OCI-LY1 (cell line): ENCODE measurements around the gene DIP2A.

ENCODE experiments used
- EZH2 ChIP-seq: fragments of 200-600 bp; sonication (generic), shearing (Covaris generic); IDR thresholded peaks from 2 replicates; pipeline ENCODE4 v1.8.0; 2017; ENCODE audit warnings: borderline replicate concordance, mixed run types, mild to moderate bottlenecking, antibody characterized with exemption, low read length, moderate library complexity, mixed read lengths
- TF ChIP-seq, protein P1 (sequence below): fragments of 200-600 bp; sonication (generic), shearing (Covaris generic); IDR thresholded peaks from 2 replicates; pipeline ENCODE4 v1.5.1; 2017; ENCODE audit warnings: mild to moderate bottlenecking, antibody characterized with exemption, low read length, moderate library complexity, mixed read lengths

DNA sequence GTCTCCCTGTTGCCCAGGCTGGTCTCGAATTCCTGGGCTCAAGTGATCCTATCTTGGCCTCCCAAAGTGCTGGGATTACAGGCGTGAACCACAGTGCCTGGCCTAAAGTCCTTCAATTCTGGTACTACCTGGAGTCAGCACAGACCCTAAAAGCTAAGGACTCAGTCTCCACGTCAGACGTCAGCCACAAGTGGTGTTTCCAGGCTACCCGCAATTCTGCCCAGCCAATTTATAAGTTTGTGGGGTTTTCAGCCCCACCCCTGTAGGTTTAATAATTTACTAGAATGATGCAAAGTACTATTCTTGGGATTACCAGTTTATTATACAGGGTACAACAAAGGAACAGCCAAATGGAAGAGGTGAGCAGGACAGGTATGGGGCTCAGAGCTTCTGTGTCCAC, 10.6 kb upstream of the DIP2A start:
- TF ChIP-seq, protein P1, sequence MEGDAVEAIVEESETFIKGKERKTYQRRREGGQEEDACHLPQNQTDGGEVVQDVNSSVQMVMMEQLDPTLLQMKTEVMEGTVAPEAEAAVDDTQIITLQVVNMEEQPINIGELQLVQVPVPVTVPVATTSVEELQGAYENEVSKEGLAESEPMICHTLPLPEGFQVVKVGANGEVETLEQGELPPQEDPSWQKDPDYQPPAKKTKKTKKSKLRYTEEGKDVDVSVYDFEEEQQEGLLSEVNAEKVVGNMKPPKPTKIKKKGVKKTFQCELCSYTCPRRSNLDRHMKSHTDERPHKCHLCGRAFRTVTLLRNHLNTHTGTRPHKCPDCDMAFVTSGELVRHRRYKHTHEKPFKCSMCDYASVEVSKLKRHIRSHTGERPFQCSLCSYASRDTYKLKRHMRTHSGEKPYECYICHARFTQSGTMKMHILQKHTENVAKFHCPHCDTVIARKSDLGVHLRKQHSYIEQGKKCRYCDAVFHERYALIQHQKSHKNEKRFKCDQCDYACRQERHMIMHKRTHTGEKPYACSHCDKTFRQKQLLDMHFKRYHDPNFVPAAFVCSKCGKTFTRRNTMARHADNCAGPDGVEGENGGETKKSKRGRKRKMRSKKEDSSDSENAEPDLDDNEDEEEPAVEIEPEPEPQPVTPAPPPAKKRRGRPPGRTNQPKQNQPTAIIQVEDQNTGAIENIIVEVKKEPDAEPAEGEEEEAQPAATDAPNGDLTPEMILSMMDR: no peak
- no peak for TF ChIP-seq EZH2
